Neuron (in vitro differentiated cells): ENCODE measurements around the gene TDRD12.
"Not testable (repeated sequence)": the region's sequence is repeated elsewhere in the genome, so short reads cannot be mapped to it uniquely, and the experiment has no call there.

Experiments
- H2AFZ ChIP-seq: one replicate; pipeline ENCODE4 v1.6.1; 2013; ENCODE audit warnings: low read depth, mild to moderate bottlenecking, inconsistent platforms, low read length, moderate library complexity
- H3K27me3 ChIP-seq: one replicate; pipeline ENCODE4 v1.6.1; 2013; ENCODE audit warnings: low read length; ENCODE audit not compliant: insufficient read depth
- H3K36me3 ChIP-seq: one replicate; pipeline ENCODE4 v1.6.1; 2013; ENCODE audit warnings: low read length; ENCODE audit not compliant: insufficient read depth
- H3K4me1 ChIP-seq: one replicate; pipeline ENCODE4 v1.6.1; 2013; ENCODE audit warnings: low read length; ENCODE audit not compliant: insufficient read depth
- H3K4me3 ChIP-seq: 2 replicates; pipeline ENCODE4 v1.5.1; 2013; ENCODE audit warnings: mild to moderate bottlenecking, low read length, moderate library complexity
- H3K9me3 ChIP-seq: one replicate; pipeline ENCODE4 v1.6.1; 2013; ENCODE audit warnings: low read length

Gene TDRD12

GRCh38 chr19:32852216-32852615 lies 132.6 kb downstream of the TDRD12 start:
- no peak overlapping the region for H3K4me3 ChIP-seq
- H3K4me1 ChIP-seq = no peaks in the 10 kb centered on the region
- H3K27me3 ChIP-seq = no peaks in the 10 kb centered on the region
- no peak overlapping the region for H2AFZ ChIP-seq
- no peaks in the 10 kb centered on the region for H3K9me3 ChIP-seq
- H3K36me3 ChIP-seq = no peaks in the 10 kb centered on the region

GRCh38 chr19:32856818-32857217 lies 137.3 kb downstream of the TDRD12 start:
- H2AFZ ChIP-seq, H3K27me3 ChIP-seq, H3K4me1 ChIP-seq, H3K36me3 ChIP-seq, H3K9me3 ChIP-seq, H3K4me3 ChIP-seq: not testable (repeated sequence)

DNA sequence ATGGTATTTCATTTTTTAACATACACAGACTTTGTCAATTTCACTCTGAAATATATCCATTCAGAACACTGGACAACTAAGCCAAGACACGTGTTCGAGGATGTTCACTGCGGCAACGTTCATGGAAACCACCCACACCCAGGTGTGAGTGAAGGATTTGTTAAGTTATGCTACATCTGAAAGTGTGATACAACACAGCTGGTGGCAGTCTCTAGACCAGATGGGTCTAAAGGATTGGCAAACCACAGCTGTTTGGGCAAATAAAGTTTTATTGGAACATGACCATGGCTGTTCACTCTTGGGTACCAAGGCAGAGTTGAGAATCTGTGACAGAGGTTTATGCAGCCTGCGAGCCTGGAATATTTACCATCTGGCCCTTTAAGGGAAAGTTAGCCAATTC lies 138.0 kb downstream of the TDRD12 start:
- Histone ChIP-seq H2AFZ (no peak overlapping the region), H3K36me3 (no peaks in the 10 kb centered on the region), H3K27me3 (no peaks in the 10 kb centered on the region), H3K9me3 (peaks cover 2% of the 10 kb centered on the region), H3K4me3 (no peak overlapping the region), H3K4me1 (no peaks in the 10 kb centered on the region)

DNA sequence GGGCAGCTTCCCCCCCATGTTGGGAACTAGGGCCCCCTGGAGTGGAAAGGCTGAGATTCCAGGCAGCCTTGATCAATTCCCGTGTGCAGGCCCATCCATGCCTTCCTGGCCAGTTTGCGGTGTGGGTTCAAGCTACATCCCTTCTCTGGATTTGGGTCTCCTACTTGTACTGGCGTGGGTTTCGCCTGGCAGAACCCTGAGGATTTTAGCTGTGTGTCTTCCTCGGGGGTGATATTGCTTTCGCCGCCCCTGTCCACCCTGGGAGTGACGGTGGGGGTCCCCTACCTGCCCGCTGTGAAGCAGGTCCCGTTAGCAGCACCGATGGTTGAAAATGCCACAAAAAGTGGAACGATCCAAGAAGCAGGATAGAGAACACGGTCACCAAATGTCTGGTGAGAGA lies 138.6 kb downstream of the TDRD12 start:
- Histone ChIP-seq H3K36me3 (no peaks in the 10 kb centered on the region), H3K9me3 (peaks cover 2% of the 10 kb centered on the region)

DNA sequence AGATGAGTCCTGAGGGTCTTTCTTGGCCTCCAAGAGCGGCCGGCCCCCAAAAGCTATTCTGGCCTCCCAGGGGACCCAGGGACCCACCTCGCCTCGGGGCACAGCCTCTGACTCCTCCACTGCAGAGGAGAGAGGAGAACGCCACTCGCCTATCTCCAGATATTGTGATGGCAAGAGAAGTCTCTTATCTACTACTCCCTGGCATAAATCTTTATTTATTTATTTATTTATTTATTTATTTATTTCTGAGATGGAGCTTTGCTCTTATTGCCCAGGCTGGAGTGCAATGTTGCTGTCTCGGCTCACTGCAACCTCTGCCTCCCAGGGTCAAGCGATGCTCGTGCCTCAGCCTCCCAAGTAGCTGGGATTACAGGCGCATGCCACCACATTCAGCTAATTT lies 139.0 kb downstream of the TDRD12 start:
- Histone ChIP-seq H3K36me3 (no peaks in the 10 kb centered on the region), H2AFZ (no peak overlapping the region), H3K4me1 (no peaks in the 10 kb centered on the region), H3K27me3 (no peaks in the 10 kb centered on the region), H3K4me3 (no peak overlapping the region), H3K9me3 (peaks cover 2% of the 10 kb centered on the region)

More for the DNA sequence above, 138.6 kb downstream of the TDRD12 start:
- Histone ChIP-seq H3K27me3 (no peaks in the 10 kb centered on the region), H3K4me1 (no peaks in the 10 kb centered on the region), H3K4me3 (no peak overlapping the region), H2AFZ (no peak overlapping the region)

DNA sequence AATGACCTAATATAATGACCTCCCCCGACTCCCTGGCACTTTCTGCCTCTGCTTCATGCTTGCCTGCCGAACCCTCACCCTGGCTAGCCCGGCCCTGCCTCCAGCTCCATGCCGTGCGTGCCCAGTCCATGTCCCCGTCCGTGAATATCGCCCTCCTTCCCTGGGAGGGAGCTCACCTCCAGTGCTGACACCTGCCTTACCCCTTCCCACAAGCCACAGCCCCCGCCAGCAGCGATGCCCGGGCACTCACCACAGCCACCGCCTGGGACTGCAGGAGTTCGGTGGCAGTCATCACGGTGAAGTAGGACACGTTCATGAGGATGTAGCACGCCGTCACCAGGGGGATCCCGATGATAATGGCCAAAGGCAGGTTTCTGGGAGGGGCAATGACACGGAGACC lies 140.0 kb downstream of the TDRD12 start:
- Histone ChIP-seq H3K4me1 (no peaks in the 10 kb centered on the region), H3K27me3 (no peaks in the 10 kb centered on the region), H3K4me3 (no peak overlapping the region), H2AFZ (no peak overlapping the region), H3K36me3 (no peaks in the 10 kb centered on the region), H3K9me3 (peaks cover 2% of the 10 kb centered on the region)

DNA sequence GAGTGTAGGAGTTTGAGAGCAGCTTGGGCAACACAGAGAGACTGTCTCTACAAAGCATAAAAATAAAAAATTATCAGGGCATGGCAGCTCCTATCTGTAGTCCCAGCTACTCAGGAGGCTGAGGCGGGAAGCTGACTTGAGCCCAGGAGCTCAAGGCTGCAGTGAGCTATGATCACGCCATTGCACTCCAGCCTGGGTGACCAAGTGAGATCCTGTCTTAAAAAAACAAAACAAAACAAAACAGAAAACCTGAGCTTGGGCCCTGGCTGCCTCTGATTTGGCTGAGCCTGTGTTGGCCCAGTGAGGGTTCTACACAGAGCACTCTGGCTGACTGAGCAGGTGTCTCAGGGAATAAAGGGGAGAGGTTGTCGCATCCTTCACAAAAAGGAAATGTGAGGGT lies 142.0 kb downstream of the TDRD12 start:
- Histone ChIP-seq H3K27me3 (no peaks in the 10 kb centered on the region), H2AFZ (no peak overlapping the region)

GRCh38 chr19:32862173-32862572 lies 142.6 kb downstream of the TDRD12 start:
- Histone ChIP-seq H3K4me3 (no peak overlapping the region), H3K4me1 (no peaks in the 10 kb centered on the region), H3K36me3 (no peaks in the 10 kb centered on the region), H3K27me3 (no peaks in the 10 kb centered on the region), H2AFZ (no peak overlapping the region), H3K9me3 (peaks cover 2% of the 10 kb centered on the region)

More for the DNA sequence above, 142.0 kb downstream of the TDRD12 start:
- Histone ChIP-seq H3K4me1 (no peaks in the 10 kb centered on the region), H3K9me3 (peaks cover 2% of the 10 kb centered on the region), H3K36me3 (no peaks in the 10 kb centered on the region), H3K4me3 (no peak overlapping the region)

- Histone ChIP-seq H3K27me3 (no peaks in the 10 kb centered on the region), H3K4me3 (no peak overlapping the region), H3K36me3 (no peaks in the 10 kb centered on the region), H2AFZ (no peak overlapping the region), H3K9me3 (peaks cover 2% of the 10 kb centered on the region), H3K4me1 (no peaks in the 10 kb centered on the region)
Observed at GRCh38 chr19:32862741-32863140, 143.2 kb downstream of the TDRD12 start.

DNA sequence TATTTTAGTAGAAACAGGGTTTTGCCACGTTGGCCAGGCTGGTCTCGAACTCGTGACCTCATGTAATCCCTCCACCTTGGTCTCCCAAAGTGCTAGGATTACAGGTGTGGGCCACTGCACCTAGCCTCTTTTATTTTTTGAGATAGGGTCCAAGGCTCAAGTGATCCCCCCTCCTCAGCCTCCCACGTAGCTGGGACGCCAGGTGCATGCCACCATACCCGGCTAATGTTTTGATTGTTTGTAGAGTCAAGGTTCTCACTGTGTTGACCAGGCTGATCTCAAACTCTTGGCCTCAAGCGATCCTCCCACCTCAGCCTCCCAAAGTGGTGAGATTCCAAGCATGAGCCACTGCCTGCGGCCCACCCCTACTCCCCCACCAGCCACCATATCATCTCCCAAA lies 143.7 kb downstream of the TDRD12 start:
- Histone ChIP-seq H2AFZ (no peak overlapping the region), H3K27me3 (no peaks in the 10 kb centered on the region), H3K4me3 (no peak overlapping the region), H3K4me1 (no peaks in the 10 kb centered on the region), H3K36me3 (no peaks in the 10 kb centered on the region), H3K9me3 (peaks cover 2% of the 10 kb centered on the region)

- H3K9me3 ChIP-seq = peaks cover 2% of the 10 kb centered on the region
- H2AFZ ChIP-seq = no peak overlapping the region
- no peaks in the 10 kb centered on the region for H3K4me1 ChIP-seq
- H3K36me3 ChIP-seq = no peaks in the 10 kb centered on the region
- H3K4me3 ChIP-seq = no peak overlapping the region
- H3K27me3 ChIP-seq = no peaks in the 10 kb centered on the region
Observed at GRCh38 chr19:32863841-32864240, 144.3 kb downstream of the TDRD12 start.

GRCh38 chr19:32864318-32865007 lies 144.9 kb downstream of the TDRD12 start:
- Histone ChIP-seq H3K9me3 (peaks cover 2% of the 10 kb centered on the region), H3K36me3 (no peaks in the 10 kb centered on the region), H3K27me3 (no peaks in the 10 kb centered on the region), H3K4me1 (no peaks in the 10 kb centered on the region), H3K4me3 (no peak overlapping the region), H2AFZ (no peak overlapping the region)

- H3K9me3 ChIP-seq = peaks cover 2% of the 10 kb centered on the region
- no peak overlapping the region for H2AFZ ChIP-seq
- H3K27me3 ChIP-seq = no peaks in the 10 kb centered on the region
- no peak overlapping the region for H3K4me3 ChIP-seq
- H3K4me1 ChIP-seq = no peaks in the 10 kb centered on the region
- H3K36me3 ChIP-seq = no peaks in the 10 kb centered on the region
Observed at GRCh38 chr19:32865326-32865725, 145.8 kb downstream of the TDRD12 start.

- Histone ChIP-seq H3K36me3 (no peaks in the 10 kb centered on the region), H3K4me1 (no peaks in the 10 kb centered on the region), H3K9me3 (peaks cover 2% of the 10 kb centered on the region), H2AFZ (no peak overlapping the region), H3K27me3 (no peaks in the 10 kb centered on the region), H3K4me3 (no peak overlapping the region)
Observed at GRCh38 chr19:32866061-32866460, 146.5 kb downstream of the TDRD12 start.
